Stimulated activated naive CD4-positive, alpha-beta T cell treated with Interleukin-2 at 50 U/mL for 16 hours (primary cell): ENCODE results near the gene TTC7B.

Experiments
- DNase-seq: peaks from one replicate; lab custom pipeline; 2025; lab: John Stamatoyannopoulos, UW

TTC7B gene

DNA sequence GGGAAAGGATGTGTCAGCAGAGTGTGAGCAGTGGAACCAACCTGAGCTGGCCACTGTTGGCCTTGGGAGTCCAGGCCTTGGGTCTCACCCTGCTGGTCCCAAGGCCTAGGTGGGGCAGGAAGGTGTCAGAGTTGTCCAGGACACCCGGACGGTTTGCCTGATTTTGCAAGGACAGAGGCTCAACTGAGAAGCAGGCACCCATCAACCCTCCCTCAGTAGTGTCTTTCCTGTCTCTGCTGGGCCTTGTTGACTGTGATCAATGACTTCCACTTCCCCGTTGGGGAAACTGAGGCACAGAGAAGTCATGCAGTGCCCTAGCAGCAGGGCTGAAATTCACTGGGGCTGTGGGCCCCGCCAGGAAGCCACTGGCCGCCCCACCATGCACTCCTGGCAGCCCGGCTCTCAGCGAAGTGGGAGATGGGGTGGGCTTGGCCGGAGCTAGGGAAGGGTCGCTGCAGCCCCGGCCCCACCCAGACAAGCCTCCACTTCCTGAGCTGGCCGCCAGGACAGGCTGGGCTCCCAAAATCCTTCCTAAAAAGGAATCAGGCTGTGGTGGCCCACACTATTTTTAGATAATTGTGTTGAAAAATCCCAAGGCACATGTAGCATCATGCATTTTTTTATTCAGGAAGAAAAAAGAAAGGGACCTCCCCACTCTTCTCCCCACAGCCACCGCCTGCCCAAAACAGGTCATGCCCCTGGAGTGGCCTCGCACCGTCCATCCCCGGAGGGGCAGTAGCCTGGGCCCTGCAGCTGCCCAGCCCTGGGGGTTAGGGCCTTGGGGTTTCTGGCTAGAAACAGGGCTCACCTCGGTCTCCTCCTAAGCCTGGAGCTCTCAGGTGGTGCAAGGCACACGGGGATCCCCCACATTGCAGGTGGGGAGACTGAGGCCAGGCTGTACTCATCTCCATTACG lies 292.0 kb downstream of the TTC7B start:
- DNase-seq: no peak

- DNase-seq: no peak
Observed at GRCh38 chr14:90523544-90523943, 292.7 kb downstream of the TTC7B start.

- no peak for DNase-seq
Observed at GRCh38 chr14:90522571-90523191, 293.5 kb downstream of the TTC7B start.

DNA sequence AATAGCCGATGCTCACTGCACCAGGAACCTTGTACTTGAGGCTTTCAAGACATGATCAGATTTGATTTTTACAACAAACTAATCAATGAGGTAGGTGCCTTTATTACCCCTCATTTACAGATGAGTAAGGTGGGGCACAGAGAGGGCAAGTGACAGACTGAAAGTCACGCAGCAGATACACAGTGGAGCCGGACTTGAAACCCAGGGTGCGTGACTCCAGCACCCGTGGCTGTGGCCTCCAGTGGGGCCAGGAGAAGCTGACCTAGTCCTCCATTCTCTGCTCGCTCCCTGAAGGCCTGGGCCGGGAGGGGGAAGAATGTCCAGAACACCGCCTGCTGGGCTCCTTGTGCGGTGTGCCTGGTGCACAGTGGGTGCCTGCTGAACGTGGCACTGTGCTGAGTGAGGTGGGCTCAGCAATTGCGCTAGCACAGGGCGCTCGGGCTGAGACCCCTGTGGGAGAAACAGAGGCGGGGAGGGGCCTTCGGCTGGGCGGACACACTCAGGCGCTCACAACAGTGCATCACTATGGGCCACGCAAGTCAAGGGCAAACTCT lies 294.2 kb downstream of the TTC7B start:
- DNase-seq: no peak

- DNase-seq: no peak
Observed at GRCh38 chr14:90521084-90521929, 294.9 kb downstream of the TTC7B start.

DNA sequence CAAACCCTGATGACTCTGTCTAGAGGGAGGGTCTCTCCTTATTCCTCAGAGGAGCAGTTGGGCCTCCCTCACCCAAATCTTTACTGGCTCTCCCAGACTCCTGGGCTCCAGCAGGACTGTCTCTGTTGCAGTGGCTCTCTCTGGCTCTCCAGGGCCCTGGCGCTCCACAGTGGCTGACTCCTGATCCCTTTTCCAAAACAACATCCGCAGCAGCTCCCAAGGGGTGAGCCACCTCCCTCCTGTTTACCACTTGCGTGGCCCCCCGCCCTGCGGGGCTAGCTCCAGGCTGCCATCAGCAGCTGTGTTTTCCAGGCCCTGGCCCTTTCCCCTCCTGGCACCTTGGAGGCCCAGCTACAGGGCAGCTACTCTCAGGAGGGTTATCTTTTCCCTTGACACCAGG lies 295.9 kb downstream of the TTC7B start:
- no peak for DNase-seq

DNA sequence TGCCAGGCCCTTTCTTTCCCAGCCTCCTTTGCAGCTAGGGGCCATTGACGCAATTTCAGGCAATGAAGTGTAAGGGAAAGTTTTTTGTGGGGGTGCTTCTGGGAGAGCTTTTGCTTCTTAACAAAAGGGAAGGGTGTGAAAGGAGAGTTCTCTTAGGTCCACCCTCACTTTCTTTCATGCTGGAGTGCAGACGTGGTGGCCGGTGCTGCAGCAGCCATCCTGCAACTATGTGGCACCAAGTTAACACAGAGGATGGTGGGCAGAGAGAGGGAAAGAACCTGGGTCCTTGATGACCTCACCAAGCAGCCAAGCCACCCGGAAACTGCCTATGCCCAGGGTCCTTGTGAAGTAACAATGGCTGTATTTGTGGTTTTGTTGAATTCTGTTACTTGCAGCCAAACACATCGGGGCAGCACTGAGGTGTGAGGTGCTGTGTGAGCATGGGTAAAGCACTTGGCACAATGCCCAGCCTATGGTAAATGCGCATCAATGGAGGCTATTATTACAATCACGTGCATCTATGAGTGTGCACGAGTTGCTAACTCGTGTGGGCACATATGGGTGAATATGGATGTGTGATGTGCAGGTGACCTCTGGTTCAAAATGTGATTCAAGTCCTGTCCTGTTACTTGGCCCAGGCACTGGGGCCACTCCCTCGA lies 296.8 kb downstream of the TTC7B start:
- DNase-seq: no peak

DNA sequence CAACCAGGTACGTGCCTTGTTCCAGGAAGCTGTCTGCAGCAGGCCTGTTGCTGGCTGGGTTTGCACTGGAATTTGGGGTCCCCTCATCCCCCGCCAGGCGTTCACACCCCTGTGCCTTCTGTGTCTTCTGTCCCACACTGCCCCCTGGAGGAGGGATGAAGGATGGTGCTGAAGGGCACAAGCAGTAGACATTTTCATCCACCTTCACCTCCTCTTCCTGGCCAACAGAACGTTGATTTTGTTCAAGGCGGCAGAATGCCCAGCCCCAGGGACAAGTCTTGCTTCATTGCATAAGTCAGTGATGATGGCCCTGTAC lies 297.3 kb downstream of the TTC7B start:
- DNase-seq: no peak

GRCh38 chr14:90518069-90518940 lies 297.9 kb downstream of the TTC7B start:
- DNase-seq: no peak

DNA sequence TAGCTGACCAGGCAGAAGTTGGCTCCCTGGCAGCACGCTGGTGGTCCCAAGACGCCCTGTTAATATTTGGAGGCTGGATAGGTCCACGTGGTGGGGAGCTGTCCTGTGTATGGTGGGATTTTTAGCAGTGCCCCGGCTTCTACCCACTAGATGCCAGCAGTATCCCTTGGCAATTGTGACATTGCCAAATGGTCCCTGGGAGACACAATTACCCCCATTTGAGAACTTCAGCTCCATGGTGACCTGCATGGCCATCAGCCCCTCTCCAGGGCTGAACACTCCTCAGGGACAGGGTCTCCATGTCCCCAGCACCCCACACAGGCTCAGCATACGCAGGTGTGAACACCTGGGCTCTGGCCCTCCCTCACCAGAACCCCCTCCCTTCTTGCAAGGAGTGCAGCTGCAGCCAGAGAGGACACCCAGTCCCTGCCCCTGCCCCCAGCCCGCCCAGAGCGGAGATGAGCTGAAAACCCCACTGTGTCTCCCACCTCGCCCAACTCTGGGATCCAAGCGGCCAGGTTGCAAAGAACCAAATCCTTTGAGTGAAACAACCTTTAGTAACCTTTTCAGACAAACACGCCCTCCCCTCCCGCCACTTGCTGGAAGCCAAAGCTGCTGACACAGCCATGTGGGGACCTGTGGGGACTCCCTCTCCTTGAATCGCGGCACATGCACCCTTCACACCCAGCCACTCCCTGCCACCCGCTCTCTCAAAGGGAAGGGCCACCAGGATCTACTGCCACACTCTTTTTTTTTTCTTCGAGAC lies 299.0 kb downstream of the TTC7B start:
- DNase-seq: no peak

DNA sequence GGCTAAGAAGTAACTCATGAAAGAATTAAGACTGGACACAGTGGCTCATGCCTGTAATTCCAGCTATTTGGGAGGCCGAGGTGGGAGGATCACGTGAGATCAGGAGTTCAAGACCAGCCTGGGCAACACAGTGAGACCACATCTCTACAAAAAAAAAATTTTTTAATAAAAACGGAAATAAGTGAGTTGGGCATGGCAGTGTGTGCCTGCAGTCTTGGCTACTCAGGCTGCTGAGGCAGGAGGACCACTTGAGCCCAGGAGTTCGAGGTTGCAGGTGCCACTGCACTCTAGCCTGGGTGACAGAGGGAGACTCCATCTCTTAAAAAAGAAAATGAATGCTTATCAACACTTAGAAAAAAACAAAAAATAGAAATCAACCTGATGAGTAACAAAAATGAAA lies 301.7 kb downstream of the TTC7B start:
- DNase-seq: no peak

- DNase-seq: no peak
Observed at GRCh38 chr14:90514015-90514398, 302.2 kb downstream of the TTC7B start.

DNA sequence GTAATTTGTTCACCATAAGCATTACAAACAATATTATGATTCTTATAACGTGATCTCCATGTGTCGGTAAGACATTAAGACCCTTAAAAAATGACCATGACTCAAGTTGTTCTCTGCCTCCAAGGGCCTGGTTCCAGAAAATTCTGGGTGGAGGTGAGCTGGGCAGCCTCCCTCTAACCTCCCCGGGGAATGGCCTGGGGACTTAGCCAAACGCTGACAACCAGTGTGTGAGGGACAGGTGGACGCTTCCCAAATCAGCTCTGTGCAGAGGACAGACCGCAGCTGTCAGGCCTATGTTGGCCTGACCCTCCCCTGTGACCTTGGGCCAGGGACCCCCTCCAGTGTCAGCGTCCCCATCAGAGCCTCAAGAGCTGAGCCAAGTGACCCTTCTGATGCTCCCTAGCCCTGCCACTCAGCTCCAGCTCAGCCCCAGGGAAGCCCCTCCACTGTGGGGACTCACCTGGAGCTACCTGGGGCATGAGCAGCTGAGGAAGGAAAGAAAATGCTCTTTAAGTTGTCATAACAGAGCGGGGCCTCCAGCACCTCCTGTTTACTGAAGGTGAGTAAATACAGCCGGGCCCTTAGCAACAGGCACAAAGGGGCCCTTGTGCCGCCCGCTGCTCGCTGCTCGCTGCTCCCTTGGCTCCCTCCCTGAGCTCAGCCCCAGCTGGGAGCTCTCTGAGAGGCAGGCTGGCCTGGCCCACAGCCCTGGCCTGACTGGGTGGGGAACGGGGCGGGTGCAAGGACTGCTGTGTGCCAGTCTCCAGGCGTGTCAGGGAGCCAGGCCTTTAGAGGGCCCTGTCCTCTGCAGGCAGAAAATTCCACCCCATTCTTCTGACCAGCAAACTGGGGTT lies 302.8 kb downstream of the TTC7B start:
- DNase-seq: no peak

DNA sequence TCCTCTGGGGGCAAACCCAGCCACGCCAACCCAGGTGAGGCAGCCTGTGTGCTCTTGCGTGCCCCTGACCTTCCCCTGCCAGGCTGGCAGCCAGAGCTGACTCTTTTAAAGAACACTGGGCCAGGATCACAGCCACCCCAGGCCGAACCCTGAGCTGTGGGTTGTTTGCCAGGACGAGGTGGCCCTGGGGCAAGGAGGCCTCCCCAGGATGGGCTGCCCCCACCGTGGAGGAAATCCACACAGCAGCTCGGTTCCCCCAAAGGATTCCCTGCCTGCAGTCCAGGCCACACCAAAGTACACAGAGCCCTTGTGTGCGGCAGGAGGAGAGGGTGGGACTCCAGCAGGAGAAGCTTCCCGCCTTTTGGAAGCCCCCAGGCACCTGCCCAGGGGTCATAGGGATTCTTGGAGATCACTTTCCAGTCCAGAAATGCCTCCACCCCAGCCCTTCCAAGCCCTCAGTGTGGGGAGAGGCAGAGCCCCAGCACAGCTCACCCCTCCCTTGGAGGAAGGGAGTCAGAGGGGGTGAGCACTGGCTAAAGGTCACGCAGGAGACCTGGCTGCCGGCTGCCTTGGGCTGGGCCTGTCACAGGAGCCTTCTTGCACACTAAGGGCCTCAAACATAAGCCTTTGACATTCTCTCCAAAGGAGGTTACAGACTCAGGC lies 303.8 kb downstream of the TTC7B start:
- no peak for DNase-seq

GRCh38 chr14:90511795-90512328 lies 304.4 kb downstream of the TTC7B start:
- DNase-seq: no peak

- DNase-seq: no peak
Observed at GRCh38 chr14:90511252-90511651, 305.0 kb downstream of the TTC7B start.

GRCh38 chr14:90510159-90510558 lies 306.1 kb downstream of the TTC7B start:
- no peak for DNase-seq

- no peak for DNase-seq
Observed at GRCh38 chr14:90509403-90509802, 306.8 kb downstream of the TTC7B start.
